ENCODE results near the gene BUD31.
"Not testable (repeated sequence)": the region's sequence is repeated elsewhere in the genome, so short reads cannot be mapped to it uniquely, and the experiment has no call there.

The BUD31 gene

DNA sequence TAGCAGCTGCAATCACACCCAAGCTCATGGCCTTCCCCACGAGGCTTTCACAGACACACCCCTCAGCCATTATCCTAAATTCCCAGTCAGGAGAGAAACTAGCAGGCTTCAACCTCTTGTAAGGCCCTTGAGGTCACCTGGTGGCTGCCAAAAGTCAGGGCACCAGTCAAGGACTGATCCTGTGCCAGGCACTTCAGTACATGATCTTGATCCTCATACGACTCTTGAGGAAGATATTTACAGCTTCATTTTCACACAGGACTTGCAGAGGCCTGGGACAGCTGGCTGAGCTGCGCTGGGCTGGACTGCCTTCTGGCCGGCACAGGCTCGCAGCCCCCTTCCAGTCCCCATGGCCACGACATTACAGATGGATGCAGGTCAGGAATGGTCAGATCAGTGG, 9.2 kb upstream of the BUD31 start:
- DNase-seq (ENCODE audit: low read depth), result no peak

- DNase-seq (ENCODE audit: low read depth), result no peak
Measured at GRCh38 chr7:99402854-99403253, 5.9 kb upstream of the BUD31 start.

DNA sequence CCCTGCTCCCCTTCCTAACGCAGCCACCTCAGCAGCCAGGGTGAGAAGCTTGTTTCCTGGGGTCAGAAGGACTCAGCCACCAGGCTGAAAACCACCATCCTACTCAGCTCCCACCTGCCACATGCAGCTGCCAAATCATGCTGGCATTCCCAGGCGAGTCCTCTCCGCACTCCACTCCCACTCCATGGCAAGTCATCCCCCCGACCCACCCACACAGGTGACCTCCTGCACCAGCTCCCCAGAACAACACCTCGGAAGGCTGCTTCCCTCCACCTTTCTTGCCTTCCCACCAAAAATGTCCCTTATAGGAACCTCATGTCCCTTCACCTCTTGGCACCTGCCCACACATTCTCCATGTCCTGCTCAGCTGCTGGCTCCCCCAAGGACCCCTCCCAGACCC, 5.0 kb upstream of the BUD31 start:
- DNase-seq (ENCODE audit: low read depth), result no peak

DNA sequence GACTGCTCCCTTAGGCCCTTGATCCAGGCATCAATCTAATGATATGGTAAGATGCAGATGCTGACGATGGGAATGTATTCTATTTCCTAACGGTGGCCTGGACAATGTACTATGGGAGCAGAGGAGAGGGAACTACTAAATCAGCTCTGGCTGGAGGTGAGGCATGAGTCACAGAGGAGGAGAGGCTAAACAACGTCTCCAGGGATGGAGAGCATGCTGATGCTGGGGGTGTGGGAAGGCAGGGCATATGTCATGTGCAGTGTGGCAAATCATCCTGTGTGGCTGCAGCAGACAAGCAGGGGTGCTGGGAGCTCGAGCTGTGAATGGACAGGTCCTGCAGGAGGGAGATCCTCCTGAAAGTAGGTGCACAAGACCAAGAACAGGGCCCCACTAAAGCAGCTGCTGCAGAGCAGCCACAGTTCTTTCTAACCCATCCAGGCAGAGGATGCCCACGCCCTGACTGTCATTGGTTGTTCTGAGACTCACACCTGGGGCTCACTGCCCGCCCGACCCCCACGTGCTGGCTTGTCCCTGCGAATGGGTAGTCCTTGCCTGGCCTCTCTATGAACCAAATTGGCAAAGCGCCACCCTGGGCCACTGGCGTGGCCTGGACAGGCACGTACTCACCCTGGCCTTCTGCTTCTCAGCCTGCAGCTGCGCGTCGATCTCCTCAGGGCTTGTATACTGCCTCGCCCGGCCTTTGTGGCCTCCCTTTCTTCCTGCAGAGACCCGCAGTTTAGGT, 4.4 kb upstream of the BUD31 start:
- no peak for DNase-seq (ENCODE audit: low read depth)

DNA sequence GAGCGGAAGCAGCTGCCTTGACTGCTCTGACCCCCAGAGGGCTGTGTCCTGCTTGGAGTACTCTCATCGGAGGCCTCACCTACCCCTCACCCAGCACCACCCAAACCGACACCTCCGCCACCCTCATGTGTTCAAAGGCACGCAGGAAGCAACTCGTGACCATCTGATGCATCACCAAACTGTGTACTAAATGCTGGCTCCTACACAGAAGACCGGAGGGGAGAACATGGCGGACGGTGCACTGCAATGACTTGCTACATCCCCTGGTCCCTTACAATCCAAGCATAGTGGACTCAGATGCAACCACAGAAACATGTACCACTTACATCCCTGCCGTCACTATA, 3.8 kb upstream of the BUD31 start:
- DNase-seq (ENCODE audit: low read depth), result no peak

DNA sequence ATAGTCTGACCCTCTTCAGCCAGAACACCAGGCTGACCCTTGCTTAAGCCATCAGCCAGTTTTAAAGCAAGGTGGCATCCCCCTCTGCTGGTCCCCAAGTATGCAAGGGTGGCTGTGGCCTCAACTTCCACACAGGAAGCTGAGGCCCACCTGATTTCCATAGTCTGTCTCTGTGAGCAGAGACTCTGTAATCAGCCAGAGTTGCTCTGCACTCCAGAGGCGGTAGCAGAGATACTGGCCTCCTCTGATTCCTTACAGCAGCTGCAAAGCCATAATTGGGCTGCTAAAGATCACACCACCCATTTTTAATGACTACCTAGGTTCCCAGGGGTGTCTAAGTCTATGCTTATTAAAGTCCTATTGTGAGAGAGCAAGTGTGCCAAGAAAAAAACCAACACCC, 2.2 kb upstream of the BUD31 start:
- no peak for DNase-seq (ENCODE audit: low read depth)

DNA sequence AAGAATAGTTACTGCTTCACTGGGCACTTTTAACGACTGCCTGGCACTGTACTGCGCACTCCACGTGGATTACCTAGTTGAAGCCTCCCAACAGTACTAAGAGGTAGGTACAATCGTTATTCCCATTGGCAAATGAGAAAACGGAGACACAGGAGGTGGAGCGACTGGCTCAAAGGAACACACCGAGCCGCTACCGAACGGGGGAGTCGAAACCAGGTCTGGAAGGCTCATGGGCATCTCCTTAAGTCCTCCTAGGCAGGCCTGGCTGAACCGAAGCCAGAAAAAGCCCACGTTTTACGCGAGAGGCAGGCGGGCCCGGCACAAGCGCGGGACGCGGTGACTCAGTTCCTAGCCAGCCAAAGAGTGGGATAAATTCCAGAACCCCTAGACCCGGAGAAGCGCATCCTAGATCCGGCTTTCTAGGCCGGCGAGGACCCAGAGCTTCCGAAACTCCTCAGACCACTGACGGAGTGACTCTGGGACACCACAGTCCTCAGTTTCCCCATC, 844 bp upstream of the BUD31 start:
- no peak for DNase-seq (ENCODE audit: low read depth)

GRCh38 chr7:99409192-99409572, 413 bp downstream of the BUD31 start:
- no peak for DNase-seq (ENCODE audit: low read depth)

DNA sequence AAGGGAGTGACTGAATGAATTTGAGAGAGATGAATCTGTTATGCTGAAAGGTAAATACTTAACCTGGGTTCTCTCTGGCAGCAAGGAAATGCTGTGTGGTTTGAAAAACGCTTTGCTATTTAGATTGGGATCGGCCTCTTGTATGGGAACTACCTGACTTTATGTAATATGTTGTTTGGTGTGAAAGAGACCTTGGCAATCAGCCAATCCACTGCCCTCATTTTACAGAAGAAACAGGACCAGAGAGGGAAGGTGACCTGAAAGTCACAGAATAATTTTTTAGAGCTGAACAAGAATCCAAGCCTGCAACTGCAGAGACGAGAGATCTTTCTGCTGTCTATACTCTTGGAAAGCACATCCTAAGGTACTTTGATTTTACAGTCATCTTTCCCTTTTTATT, 1.0 kb downstream of the BUD31 start:
- no peak for DNase-seq (ENCODE audit: low read depth)

DNA sequence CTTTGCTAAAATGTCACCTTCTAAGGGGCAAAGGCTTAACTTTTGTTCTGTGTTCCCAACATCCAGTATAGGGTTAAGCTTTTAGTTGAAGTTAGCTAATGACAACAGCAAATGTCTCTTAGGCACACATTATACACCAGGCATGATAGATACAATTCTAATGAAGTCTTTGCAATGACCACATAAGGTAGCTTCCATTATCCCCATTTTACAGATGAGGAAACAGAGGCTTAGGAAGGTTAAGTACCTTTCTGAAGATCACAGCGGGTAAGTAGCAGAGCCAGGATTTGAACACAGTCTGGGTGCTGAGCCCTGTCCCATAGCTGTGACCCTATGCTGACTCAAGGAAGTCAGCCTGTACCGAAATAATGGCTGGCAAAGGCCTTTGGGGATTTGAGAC, 1.9 kb downstream of the BUD31 start:
- no peak for DNase-seq (ENCODE audit: low read depth)

DNA sequence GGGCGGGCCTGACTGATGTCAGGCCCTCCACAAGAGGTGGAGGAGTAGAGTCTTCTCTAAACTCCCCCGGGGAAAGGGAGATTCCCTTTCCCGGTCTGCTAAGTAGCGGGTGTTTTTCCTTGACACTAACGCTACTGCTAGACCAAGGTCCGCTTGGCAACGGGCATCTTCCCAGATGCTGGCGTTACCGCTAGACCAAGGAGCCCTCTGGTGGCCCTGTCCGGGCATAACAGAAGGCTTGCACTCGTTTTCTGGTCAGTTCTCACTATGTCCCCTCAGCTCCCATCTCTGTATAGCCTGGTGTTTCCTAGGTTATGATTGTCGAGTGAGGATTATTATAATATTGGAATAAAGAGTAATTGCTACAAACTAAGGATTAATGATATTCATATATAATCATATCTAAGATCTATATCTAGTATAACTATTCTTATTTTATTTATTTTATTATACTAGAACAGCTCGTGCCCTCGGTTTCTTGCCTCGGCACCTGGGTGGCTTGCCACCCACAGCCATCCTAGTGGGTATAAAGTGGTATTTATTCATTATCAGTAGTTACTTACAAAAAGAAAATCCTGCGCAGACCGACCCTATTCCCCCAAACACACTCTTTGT, 6.9 kb downstream of the BUD31 start:
- not testable (repeated sequence) for DNase-seq (ENCODE audit: low read depth)

- no peak for DNase-seq (ENCODE audit: low read depth)
Measured at GRCh38 chr7:99418260-99418659, 9.5 kb downstream of the BUD31 start.

- no peak for DNase-seq (ENCODE audit: low read depth)
Measured at GRCh38 chr7:99419323-99420021, 10.7 kb downstream of the BUD31 start.

DNA sequence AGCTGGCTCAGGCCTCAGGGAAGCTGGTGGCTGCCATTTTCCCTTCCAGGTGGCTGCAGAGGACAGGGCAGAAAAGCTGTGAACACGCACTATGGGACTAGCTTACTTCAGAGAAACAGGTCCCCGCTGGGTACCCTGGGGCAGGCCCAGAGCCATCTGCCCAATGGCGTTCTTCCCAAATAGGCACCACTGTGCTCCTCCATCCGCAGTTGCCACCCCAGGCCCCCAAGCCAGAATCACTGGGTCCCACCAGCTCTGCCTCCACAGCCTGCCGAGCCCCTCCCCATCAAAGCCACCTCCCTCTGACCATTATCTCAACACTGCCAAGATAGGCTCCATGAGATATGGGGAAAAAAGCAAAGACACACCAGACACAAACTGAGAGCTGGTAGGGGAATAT, 11.4 kb downstream of the BUD31 start:
- DNase-seq (ENCODE audit: low read depth), result no peak

DNA sequence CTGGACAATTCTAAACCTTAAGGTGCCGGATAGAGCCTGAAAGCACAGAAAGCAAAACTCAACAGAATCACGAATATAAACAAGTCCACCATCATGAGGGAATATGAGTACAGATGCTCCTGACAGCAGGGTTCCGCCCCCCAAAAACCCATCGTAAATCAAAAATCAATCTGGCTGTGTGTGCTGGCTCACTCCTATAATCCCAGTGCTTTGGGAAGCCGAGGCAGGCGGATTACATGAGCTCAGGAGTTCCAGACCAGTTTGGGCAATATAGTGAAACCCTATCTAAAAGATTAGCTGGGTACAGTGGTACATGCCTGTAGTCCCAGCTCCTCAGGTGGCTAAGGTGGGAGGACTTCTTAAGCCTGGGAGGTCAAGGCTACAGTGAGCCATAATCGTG, 12.2 kb downstream of the BUD31 start:
- no peak for DNase-seq (ENCODE audit: low read depth)

- no peak for DNase-seq (ENCODE audit: low read depth)
Measured at GRCh38 chr7:99422186-99422585, 13.4 kb downstream of the BUD31 start.

- no peak for DNase-seq (ENCODE audit: low read depth)
Measured at GRCh38 chr7:99422625-99423024, 13.9 kb downstream of the BUD31 start.

- DNase-seq (ENCODE audit: low read depth), result no peak
Measured at GRCh38 chr7:99424932-99425730, 16.4 kb downstream of the BUD31 start.

DNA sequence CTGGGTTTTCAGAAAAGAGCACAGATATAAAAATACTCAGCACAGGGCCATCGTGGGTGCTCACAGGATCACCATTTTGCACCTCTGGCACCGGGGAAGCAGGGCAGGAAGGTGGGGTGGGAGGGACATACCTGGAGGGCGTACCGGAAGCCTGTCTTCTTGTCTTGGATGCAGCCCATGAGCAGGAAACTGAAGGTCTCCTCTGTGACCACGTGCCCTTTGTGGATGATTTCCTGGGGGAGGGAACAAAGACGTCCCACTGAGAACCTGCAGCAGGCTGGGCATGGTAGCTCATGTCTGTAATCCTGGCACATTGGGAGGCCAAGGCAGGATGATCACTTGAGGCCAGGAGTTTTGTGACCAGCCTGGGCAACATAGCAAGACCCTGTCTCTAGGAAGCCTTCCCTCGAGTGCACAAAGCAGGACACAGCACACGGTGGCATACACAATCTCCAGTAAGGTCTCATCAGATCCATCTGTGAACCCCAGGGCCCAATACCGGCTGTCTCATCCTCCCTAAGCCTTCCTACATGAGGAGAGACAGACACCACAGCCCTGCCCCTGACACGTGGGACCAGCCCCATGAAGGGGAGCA, 20.3 kb downstream of the BUD31 start:
- no peak for DNase-seq (ENCODE audit: low read depth)

DNA sequence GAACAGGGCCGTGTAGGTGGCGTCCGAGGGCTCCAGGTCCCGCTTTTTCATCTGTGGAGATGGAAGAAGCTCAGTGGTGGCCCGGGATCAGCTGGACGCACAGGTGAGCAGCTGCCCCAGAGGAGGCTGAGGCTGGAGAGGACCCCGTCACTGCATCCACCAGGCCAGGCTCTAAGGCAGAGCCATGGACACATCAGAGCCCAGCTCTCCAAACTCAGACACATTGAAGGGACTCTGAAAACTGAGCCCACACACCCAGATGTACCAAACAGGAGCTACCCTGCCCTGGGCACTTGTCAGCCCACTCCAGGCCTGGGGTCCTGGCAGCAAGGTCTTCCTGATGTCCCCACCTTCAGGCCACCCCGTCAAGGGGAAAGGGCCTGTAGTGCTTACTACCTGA, 21.0 kb downstream of the BUD31 start:
- no peak for DNase-seq (ENCODE audit: low read depth)

- not testable (repeated sequence) for DNase-seq (ENCODE audit: low read depth)
Measured at GRCh38 chr7:99431756-99432540, 23.2 kb downstream of the BUD31 start.
